Epithelial cell of esophagus (primary cell): Measurements from ENCODE around the gene PDLIM1.

ENCODE experiments used
- DNase-seq: peaks from one replicate; pipeline ENCODE4 v3.0.0; 2010; ENCODE audit warnings: low read depth
- H3K4me3 ChIP-seq: 2 replicates; pipeline ENCODE4 v1.5.1; 2011; ENCODE audit warnings: mild to moderate bottlenecking, low read length, control low read depth
- CTCF ChIP-seq: IDR thresholded peaks from 2 replicates; pipeline ENCODE4 v1.5.1; 2011; ENCODE audit warnings: low read depth, mild to moderate bottlenecking, low read length, control low read depth, inconsistent platforms; ENCODE audit not compliant: insufficient read depth; ENCODE audit errors: missing control alignments

Gene PDLIM1

GRCh38 chr10:95276367-95277200, 14.2 kb downstream of the PDLIM1 start:
- peak; percentile 90 for DNase-seq

GRCh38 chr10:95275726-95276366, 15.0 kb downstream of the PDLIM1 start:
- H3K4me3 ChIP-seq = no peak overlapping the region
- TF ChIP-seq CTCF = no peak
- DNase-seq = peak; percentile 92

More at GRCh38 chr10:95276367-95277200, 14.2 kb downstream of the PDLIM1 start:
- no peak overlapping the region for H3K4me3 ChIP-seq
- no peak for TF ChIP-seq CTCF

- no peak for TF ChIP-seq CTCF
- peak; percentile 87 for DNase-seq
- H3K4me3 ChIP-seq = peak overlapping the region; percentile 9
Observed at GRCh38 chr10:95273393-95274312, 17.1 kb downstream of the PDLIM1 start.

GRCh38 chr10:95268438-95268837, 22.4 kb downstream of the PDLIM1 start:
- H3K4me3 ChIP-seq = no peak overlapping the region
- DNase-seq = peak; percentile 80
- no peak for TF ChIP-seq CTCF

- no peak for TF ChIP-seq CTCF
- no peak overlapping the region for H3K4me3 ChIP-seq
- no peak for DNase-seq
Observed at GRCh38 chr10:95267251-95267650, 23.6 kb downstream of the PDLIM1 start.

- DNase-seq = peak; percentile 97
- no peak for TF ChIP-seq CTCF
- H3K4me3 ChIP-seq = no peak overlapping the region
Observed at GRCh38 chr10:95266674-95267095, 24.1 kb downstream of the PDLIM1 start.
